Uterus (tissue), 2 donors: ENCODE data around the gene ARL4D.

Experiments used
- CTCF ChIP-seq, 4 experiments: fragments of 200-600 bp in 2 of 4; fragments of 450-650 bp in 2 of 4; sonication (generic) in 2 of 4; IDR thresholded peaks; one replicate each; pipeline ENCODE4 v1.5.1; 2016 to 2019; ENCODE audit warnings: antibody characterized with exemption in 4 of 4, mild to moderate bottlenecking in 2 of 4, moderate library complexity in 1 of 4
- POLR2A ChIP-seq, 2 donors: fragments of 450-650 bp; IDR thresholded peaks; one replicate each; pipeline ENCODE4 v1.6.1; 2016; ENCODE audit warnings: antibody characterized with exemption in 2 of 2, mild to moderate bottlenecking in 1 of 2, moderate library complexity in 1 of 2

- TF ChIP-seq CTCF (IDR thresholded peaks at IDR 0.05) = no peak
- TF ChIP-seq POLR2A (IDR thresholded peaks at IDR 0.05) = no peak
These were observed 14.8 kb upstream of the ARL4D start for GRCh38 chr17:43383826-43384475.
